GM21528 (cell line): ENCODE results near the gene ADGRV1.
"Not testable (repeated sequence)": the region's sequence is repeated elsewhere in the genome, so short reads cannot be mapped to it uniquely, and the experiment has no call there.

Experiments
- ATAC-seq: cut with Tn5 transposase; IDR thresholded peaks from one replicate; pipeline ENCODE4 v1.9.1; 2021; ENCODE audit warnings: mild to moderate bottlenecking, moderate library complexity; ENCODE audit not compliant: unreplicated experiment, low FRiP score

ADGRV1 gene

DNA sequence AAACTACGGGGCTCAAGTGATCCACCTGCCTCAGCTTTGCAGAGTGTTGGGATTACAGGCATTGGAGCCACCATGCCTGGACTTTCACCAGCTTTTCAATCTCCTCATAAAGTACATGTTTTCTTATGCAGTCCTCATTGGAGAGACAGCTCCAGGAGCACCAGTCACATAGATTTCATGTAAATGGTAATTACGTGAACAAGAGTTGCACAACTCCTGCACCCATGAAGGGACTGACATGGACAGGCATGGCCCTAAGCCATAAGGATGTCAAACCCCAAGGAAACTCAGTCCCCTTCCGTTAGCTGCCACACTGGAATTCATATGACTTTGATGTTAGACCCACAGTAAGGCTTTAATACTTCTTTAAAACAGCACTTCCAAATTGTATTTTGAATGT is 7.6 kb upstream of the ADGRV1 start:
- no peak for ATAC-seq

DNA sequence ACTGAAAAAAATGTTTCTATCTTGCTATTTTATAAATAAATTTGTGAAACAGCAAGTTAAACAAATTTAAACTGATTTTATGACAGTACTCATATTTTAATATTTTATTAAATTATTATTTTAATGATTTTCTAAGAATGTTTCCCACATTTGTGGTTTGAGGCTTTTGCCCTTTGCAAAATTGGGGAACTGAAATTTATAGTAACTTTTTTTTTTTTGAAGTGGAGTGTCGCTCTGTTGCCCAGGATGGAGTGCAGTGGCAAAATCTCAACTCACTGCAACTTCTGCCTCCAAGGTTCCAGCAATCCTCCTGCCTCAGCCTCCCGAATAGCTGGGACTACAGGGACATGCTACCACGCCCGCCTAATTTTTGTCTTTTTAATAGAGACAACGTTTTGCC is 7.2 kb upstream of the ADGRV1 start:
- ATAC-seq: no peak

DNA sequence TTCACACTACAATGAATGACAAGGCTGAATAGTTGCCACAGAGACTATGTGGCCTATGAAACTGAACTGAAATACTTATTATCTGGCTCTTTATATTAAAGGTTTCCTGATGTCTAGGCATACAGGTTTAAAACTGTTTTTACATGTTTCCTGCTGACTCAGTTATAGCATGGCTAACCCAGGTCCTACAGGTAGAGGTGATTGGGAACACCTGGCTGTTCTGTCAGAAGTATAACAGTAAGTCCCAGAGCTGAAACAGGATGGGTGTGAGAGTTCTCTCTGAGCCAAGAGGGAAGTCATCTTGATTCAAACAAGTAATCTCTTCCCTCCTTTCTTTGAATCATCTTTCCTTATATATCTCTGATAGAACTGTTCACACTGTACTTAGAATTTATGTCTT is 4.9 kb upstream of the ADGRV1 start:
- no peak for ATAC-seq

DNA sequence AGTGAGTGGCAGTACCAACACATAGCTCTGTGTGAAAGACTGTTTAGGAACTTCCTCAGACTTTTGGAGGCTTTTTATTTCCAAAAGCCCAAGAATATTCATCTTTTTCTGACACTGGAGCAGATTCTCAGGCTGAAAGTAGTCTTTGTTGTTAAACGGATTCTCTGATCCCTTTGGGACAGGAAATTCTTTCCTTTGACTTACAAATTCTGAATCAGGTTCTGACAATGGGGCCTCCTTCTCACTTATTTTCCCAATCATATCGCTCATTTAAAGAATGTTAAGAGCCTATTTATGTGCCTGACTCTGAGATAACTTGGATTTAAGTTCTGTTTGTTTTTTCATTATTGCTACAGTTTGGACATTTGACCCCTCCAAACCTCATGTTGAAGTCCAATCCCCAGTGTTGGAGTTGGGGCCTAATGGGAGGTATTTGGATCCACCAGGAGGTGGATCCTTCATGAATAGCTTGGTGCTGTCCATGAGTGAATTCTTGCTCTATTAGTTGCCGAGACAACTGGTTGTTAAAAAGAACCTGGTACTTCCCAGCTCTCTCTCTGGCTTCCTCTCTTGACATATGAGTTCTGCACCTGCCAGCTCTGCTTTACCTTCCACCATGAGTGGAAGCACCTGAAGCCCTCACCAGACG is 4.1 kb upstream of the ADGRV1 start:
- ATAC-seq: no peak

DNA sequence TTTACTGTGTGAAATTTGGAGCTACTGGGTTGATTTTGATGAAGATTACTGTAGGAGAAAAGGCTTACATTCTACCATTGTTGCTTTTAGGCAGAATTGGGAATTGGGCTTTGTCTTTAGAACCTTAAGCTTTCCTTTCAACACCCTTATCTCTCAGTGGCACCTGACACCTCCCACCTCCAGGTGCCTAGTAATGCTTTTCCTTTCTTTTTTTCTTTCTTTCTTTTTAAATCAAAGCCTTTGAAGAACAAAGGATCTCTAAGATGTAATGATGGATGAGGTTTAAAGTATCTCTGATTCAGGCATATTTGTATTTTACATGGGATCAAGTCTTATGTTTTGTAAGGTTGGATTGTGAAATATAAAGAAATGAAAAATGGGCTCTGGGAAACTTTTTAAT is 2.9 kb upstream of the ADGRV1 start:
- no peak for ATAC-seq

DNA sequence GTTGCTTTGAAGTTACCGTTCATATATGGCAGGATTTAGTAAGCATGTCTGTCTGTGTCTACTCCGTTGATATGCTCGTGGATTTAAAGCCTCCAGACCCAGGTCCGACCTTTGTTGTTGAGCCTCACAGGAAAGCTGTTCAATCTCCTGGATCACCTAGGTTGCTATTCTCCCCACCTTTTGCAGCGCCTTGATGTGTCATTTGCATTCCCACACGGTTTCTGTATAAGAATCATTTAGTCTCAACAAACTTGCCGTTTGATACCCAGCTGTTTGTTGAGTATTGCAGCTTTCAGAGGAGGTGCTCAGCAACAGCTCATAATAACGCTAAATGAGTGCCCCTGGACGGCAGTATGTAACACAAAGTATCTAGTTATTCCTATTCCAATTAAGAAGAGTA is 1.2 kb upstream of the ADGRV1 start:
- ATAC-seq: no peak

DNA sequence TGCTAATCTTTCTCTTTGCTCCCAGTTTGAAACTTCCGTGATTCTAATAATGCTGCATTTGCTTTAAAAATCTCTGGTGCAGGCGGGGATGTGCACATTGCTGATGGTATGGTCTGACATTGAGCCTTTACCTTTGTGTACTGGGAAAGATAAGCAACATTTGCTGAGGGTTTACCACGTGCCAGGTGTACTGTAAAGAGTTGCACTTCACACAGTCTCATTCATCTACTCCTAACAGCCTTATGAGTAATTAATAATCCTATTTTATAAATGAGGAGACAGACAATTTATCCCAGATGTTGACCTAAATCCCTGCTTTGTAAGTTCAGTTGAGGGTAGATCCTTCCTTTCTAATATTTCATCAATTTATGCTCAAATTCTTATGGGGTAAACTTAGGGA is 726 bp upstream of the ADGRV1 start:
- no peak for ATAC-seq

DNA sequence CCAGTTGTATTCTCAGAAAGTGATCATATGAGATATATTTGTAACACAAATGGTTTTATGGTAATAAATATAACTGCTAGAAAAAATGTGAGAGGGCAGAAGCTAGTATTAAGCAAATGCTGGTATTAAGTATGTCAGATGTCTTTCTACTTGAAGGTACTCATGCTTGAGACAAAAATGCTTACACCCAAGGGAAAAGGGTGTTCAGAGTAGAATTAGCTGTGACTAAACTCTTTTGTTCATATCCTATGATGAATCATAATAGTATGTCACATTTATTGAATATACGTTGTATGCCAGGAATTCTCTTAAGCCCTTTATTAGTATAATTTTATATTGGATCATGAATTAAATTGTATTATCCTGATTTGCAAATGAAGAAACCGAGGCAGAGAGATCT is 2.2 kb downstream of the ADGRV1 start:
- no peak for ATAC-seq

DNA sequence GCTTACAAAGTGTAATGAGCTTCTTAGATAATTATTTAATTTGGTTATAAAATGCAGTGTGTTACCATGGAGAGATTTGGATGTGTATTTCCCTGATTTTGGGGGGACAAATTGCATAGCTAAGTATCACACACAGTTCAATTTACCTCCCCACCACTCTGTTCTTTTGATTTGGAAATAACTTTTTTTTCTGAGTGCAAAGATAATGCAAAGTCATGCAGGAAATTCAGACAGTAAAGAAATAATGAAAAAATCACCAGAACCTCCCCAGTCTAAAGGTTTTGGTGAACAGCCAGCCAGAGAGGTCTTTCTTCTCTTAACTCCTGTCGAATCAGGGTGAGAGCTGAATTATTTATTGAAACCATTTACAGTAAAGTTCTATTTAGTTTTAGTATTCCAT is 3.2 kb downstream of the ADGRV1 start:
- no peak for ATAC-seq

DNA sequence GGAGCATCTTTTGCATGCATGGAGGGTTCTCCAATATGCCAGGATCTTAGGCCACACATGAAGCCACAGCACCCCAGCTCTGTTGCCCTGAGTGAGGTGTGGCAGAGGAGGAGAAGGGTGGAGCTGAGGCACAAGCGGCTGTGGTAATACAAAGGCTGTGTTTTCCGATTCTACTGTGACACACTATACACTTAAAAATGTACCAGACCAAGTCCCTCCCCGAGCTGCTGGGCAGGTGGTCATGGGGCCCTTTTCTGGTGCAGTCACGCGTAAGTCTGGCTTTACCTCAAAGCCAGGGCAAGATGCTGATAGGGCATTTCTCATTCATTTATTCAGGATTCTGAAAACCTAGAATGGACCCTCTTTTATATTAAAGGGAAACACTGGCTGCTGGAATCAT is 3.7 kb downstream of the ADGRV1 start:
- ATAC-seq: no peak

DNA sequence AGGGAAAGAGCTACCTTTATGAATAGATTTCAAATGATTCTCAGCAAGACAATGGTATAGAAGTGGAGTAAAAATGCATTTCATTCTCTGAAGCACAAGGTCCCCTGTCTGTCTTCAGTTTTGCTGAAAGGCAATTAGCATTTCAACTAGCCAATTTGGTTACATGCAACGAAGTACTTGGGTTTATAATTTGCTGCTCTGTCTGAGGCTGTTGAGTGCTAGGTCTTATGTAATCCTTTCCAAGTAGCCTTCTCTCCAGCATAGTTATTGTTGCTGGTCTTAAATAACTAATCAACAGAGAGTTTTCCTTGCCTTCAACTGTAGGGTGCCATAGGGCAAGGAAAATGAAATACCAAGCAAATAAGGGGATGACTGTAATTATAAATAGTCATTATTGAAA is 4.5 kb downstream of the ADGRV1 start:
- ATAC-seq: no peak

DNA sequence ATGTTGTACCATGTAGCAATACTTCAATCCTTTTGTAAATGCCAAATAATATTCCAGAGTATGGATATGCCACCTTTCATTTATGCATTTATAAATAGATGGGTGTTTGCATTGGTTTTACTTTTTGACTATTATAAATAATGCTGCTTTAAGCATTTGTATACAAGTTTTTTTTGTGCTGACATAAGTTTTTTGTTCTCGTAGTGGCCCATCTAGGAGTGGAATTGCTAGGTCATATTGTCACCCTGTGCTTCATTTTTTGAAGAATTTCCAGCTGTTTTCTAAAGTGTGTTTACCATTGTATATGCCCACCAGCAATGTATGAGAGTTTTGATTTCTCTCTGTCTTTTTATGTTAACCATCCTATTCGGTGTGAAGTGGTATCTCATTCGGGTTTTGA is 6.9 kb downstream of the ADGRV1 start:
- ATAC-seq: no peak

DNA sequence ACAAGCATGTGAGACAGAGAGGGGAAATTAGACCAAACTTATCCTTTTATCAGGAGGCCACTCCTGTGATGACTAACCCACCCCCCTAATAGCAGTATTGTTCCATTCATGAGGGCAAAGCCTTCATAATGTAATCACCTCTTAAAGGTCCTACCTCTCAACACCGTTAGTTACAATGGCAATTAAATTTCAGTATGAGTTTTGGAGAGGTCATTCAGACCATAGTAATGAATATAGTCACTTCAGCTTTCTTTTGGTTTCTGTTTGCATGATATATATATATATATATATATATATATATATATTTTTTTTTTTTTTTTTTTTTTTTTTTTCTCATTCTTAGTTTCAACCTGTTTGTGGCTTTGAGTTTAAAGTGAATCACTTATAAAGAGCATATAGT is 10.5 kb downstream of the ADGRV1 start:
- no peak for ATAC-seq

DNA sequence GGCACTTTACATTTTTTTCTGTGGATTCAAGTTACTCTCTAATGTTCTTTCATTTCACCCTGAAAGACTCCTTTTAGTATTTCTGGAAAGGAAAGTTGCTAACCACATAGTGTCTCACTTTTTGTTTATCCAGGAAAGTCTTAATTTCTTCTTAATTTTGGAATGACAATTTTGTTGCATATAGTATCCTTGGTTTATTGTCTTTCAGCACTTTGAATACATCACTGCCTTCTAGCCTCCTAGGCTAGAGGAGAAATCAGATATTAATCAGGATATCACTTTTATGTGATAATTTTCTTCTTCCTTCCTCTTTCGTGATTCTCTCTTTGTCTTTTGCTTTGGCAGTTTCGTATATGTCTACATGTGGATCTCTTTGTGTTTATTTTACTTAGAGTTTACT is 11.4 kb downstream of the ADGRV1 start:
- no peak for ATAC-seq

DNA sequence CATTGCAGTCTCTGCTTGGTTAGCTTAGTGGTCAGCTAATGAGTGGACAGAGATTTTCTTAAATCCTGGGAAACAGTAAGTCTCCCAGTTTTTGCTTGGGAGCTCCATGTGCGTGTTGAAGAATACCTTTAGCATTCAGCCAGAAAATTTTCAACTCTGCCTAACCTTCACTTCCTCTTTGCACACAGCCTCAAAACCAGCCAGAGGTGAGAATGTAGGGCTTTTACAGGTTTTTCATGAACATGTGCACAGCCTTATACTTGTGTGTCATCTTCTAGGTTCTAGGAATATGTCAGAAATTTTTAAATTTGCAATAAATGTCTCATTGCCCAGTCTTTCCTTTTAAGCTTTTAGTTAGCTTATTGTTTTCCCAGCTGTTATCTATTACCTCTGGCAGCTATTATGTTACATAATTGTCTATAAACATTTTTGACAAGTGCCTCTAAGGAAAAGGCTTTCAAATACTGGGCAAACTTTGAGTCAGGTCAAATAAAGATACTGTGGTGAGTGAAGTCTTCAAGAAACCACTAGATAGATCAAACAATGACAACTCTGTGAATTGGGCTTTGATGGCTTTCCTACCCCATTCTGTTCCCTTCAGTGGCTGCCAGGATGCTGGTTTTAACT is 12.7 kb downstream of the ADGRV1 start:
- no peak for ATAC-seq

DNA sequence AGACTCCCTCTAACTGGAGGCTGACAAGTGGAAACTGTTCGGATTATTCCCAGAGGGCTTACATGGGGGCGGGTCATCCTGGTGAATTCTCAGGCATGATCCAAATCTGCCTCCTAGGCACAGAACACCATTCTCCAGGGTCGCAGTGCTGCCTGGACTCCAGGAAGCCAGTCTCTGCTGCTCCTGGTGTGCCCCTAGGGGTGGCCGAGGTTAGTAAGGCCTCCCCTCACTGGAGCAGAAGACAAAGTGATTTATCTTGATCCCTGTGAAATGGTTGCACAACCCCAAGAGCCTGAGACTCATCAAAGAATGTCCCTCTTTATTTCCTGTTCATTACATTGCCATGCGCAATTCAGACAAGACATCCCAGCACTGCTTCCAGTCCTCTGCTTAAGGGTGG is 17.1 kb downstream of the ADGRV1 start:
- no peak for ATAC-seq

DNA sequence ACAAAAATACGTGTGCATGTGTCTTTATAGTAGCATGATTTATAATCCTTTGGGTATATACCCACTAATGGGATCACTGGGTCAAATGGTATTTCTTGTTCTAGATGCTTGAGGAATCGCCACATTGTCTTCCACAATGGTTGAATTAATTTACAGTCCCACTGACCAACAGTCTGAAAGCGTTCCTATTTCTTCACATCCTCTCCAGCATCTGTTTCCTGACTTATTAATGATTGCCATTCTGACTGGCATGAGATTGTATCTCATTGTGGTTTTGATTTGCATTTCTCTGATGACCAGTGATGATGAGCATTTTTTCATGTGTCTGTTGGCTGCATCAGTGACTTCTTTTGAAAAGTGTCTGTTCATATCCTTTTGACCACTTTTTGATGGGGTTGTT is 18.0 kb downstream of the ADGRV1 start:
- not testable (repeated sequence) for ATAC-seq

DNA sequence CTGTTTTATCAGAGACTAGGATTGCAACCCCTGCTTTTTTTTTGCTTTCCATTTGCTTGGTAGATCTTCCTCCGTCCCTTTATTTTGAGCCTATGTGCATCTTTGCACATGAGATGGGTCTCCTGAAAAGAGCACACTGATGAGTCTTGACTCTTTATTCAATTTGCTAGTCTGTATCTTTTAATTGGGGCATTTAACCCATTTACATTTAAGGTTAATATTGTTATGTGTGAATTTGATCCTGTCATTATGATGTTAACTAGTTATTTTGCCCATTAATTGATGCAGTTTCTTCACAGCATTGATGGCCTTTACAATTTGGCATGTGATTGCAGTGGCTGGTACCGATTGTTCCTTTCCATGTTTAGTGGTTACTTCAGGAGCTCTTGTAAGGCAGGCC is 21.3 kb downstream of the ADGRV1 start:
- ATAC-seq: not testable (repeated sequence)

DNA sequence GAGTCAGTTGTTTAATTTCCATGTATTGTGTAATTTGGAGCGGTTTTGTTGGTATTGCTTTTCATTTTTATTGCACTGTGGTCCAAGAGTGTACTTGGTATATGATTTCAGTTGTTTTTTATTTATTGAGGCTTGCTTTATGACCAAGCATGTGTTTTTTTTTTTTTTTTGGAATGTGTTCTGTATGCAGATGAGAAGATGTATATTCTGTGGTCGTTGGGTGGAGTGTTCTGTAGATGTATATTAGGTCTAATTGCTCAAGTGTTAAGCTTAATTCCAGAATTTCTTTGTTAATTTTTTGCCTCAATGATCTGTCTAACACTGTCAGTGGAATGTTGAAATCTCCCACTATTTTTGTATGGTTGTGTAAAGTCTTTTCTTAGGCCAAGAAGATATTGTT is 23.4 kb downstream of the ADGRV1 start:
- ATAC-seq: no peak

DNA sequence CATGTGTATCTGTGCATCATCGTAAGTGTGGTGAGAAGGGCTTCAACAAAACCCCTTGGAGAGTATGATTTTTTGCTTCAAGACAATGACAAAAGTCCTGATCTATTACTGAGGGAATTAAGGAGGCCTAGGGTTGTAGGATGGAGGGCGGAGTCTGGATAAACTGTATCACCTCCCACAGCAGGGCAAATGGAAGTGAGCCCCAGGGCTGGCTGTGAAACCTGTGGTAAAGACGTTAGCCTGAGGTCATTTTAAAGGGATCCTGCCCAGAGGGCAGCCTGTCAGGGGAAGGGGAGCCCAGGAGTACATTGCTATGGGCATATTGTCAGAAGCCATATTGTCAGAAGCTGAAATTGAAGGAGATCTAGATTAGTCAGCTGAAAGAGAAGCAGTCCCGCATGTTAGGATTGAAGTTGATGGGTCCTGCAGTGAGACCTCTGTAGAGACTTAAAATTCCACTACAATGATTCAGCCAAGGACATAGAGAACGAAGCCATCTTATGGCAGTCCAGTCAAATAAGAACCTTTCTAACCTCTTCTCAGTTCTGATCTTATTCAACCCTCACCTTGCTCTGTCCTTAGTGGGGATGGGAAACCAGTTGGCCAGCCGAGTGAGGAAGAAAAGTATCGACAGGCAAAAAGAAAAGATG is 26.9 kb downstream of the ADGRV1 start:
- no peak for ATAC-seq

DNA sequence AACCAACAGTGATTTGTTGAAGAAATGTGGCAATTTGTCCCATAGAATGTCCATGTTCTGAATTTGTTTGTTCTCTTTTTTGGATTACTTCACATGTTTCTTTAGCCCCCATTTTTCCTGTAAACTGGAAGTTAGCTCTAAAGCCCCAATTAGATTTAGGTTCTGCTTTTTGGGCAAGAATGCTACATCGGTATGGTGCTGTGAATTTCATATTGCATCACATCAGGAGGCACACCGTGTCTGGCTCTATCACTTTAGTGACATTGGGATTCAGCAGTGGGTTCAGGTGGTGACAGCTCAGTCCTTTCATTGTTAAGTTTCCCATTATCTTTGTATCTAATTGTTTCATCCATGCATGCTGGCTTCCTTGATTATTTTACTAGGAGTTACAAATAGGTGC is 27.9 kb downstream of the ADGRV1 start:
- no peak for ATAC-seq

DNA sequence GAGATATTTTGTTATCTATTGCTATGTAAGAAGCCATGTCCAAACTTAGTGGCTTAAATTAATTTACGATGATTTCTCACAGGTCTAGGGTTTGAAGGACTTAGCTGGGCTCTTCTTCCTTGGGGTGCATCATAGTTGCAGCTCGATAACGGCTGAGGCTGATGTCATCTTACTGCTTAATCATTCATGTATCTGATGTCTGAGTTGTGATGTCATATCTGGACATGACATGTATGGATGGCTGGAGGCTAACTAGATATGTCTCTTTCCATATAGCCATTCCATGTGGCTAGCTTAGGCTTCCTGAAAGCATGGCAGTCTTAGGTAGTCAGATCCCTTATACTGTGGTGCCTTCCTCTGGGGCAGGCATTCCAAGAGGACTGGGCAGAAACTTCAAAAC is 31.6 kb downstream of the ADGRV1 start:
- ATAC-seq: no peak
